B cell (primary cell): ENCODE results near the gene PJVK. TPM values are rescaled to one million over a fixed set of nuclear protein-coding genes. Genes with fewer than 3 reads are reported as not detected.

Source experiments
- ATAC-seq: fragments of 200-7000 bp; cut with Tn5 transposase; one replicate; pipeline ENCODE4 v1.10.0; 2021; ENCODE audit warnings: low read depth, mild to moderate bottlenecking, moderate number of reproducible peaks, moderate library complexity
- CTCF ChIA-PET: fragments of 350-600 bp; sonication (Branson Sonifier 250); formaldehyde crosslinking; loops from one replicate; lab custom pipeline; 2021; ENCODE audit warnings: antibody characterized with exemption, inconsistent platforms; lab: Charles Lee
- POLR2A ChIA-PET: fragments of 350-600 bp; sonication (Branson Sonifier 250); formaldehyde crosslinking; loops from one replicate; lab custom pipeline; 2021; ENCODE audit warnings: antibody characterized with exemption; lab: Charles Lee
- DNase-seq: peaks from one replicate; pipeline ENCODE4 v3.0.0; 2013
- H2AFZ ChIP-seq: 2 replicates; pipeline ENCODE4 v1.6.1; 2012; ENCODE audit warnings: mild to moderate bottlenecking, low read depth, low read length; ENCODE audit not compliant: insufficient read depth, poor library complexity, severe bottlenecking
- H3K27ac ChIP-seq, 2 donors: 1 replicate in 1 of 2; 2 replicates in 1 of 2; pipeline ENCODE4 v1.5.1; 2012 to 2013; ENCODE audit warnings: low read length in 2 of 2, mild to moderate bottlenecking in 2 of 2, moderate library complexity in 1 of 2
- H3K27me3 ChIP-seq, 4 experiments: fragments of 200-600 bp in 1 of 4; sonication (generic) in 1 of 4; replicated peaks in 1 of 4; 1 replicate in 2 of 4; 2 replicates in 2 of 4; pipeline versions ENCODE4 v1.6.1 to v1.7.0; 2013 to 2016; ENCODE audit warnings: low read length in 3 of 4, mild to moderate bottlenecking in 2 of 4, mixed read lengths in 1 of 4, moderate library complexity in 1 of 4; ENCODE audit not compliant: insufficient read depth in 4 of 4, control insufficient read depth in 3 of 4; ENCODE audit errors: control extremely low read depth in 1 of 4
- H3K36me3 ChIP-seq, 2 experiments: replicated peaks in 1 of 2; 1 replicate in 1 of 2; 2 replicates in 1 of 2; pipeline versions ENCODE4 v1.6.1 to v1.7.1; 2013; ENCODE audit warnings: low read length in 1 of 2; ENCODE audit not compliant: insufficient read depth in 2 of 2, control insufficient read depth in 1 of 2; ENCODE audit errors: control extremely low read depth in 1 of 2, extremely low read depth in 1 of 2
- H3K4me1 ChIP-seq, 2 donors: fragments of 200-600 bp in 1 of 2; sonication (generic) in 1 of 2; 1 replicate in 1 of 2; 2 replicates in 1 of 2; pipeline versions ENCODE4 v1.5.1 to v1.6.1; 2013 to 2017; ENCODE audit warnings: low read length in 2 of 2; ENCODE audit not compliant: control insufficient read depth in 2 of 2, insufficient read depth in 2 of 2
- H3K4me2 ChIP-seq: replicated peaks from 2 replicates; pipeline ENCODE3; 2012; ENCODE audit warnings: mild to moderate bottlenecking, low read depth, low read length; ENCODE audit not compliant: poor library complexity, severe bottlenecking
- H3K4me3 ChIP-seq, 5 experiments: fragments of 200-600 bp in 1 of 5; sonication (generic) in 1 of 5; 1 replicate in 3 of 5; 2 replicates in 2 of 5; pipeline versions ENCODE4 v1.5.1 to v1.7.0; 2011 to 2016; ENCODE audit warnings: low read length in 4 of 5, mild to moderate bottlenecking in 4 of 5, low read depth in 2 of 5, control low read depth in 1 of 5, moderate library complexity in 1 of 5; ENCODE audit not compliant: insufficient read depth in 1 of 5; ENCODE audit errors: control extremely low read depth in 1 of 5, extremely low read depth in 1 of 5
- H3K79me2 ChIP-seq: fragments of 200-600 bp; sonication (generic); one replicate; pipeline ENCODE4 v1.6.0; 2016; ENCODE audit warnings: low read length; ENCODE audit not compliant: control insufficient read depth, insufficient read depth
- H3K9ac ChIP-seq: fragments of 200-600 bp; sonication (generic); 2 replicates; pipeline ENCODE4 v1.6.1; 2017; ENCODE audit warnings: mild to moderate bottlenecking, low read length, moderate library complexity
- H3K9me3 ChIP-seq, 3 donors: one replicate each; pipeline versions ENCODE4 v1.6.1 to v1.7.1; 2013; ENCODE audit warnings: low read length in 2 of 3; ENCODE audit not compliant: control insufficient read depth in 2 of 3, insufficient read depth in 1 of 3; ENCODE audit errors: control extremely low read depth in 1 of 3
- H4K20me1 ChIP-seq: 2 replicates; pipeline ENCODE4 v1.6.0; 2012; ENCODE audit warnings: mild to moderate bottlenecking, low read length; ENCODE audit not compliant: insufficient read depth, control insufficient read depth, poor library complexity, severe bottlenecking
- H3K27ac Mint-ChIP-seq: one replicate; pipeline ENCODE4 v1.8.0; 2021; ENCODE audit warnings: mixed read lengths
- H3K27me3 Mint-ChIP-seq: one replicate; pipeline ENCODE4 v1.8.0; 2021; ENCODE audit warnings: mixed read lengths
- H3K4me1 Mint-ChIP-seq: one replicate; pipeline ENCODE4 v1.8.0; 2021; ENCODE audit warnings: mixed read lengths
- H3K4me3 Mint-ChIP-seq: one replicate; pipeline ENCODE4 v1.8.0; 2021; ENCODE audit warnings: mixed read lengths
- H3K9me3 Mint-ChIP-seq: one replicate; pipeline ENCODE4 v1.8.0; 2022; ENCODE audit warnings: mixed read lengths; ENCODE audit not compliant: insufficient read depth
- EZH2 ChIP-seq: IDR thresholded peaks from 2 replicates; pipeline ENCODE4 v1.6.1; 2012; ENCODE audit warnings: borderline replicate concordance, low read depth, mild to moderate bottlenecking, moderate library complexity, low read length; ENCODE audit not compliant: insufficient read depth, poor library complexity, severe bottlenecking
- whole genome bisulfite sequencing: methylation state at CpG from one replicate; pipeline ENCODE4 v1.1.5; 2013; ENCODE audit warnings: missing lambda C conversion rate; ENCODE audit not compliant: insufficient coverage; 5-methylcytosine and 5-hydroxymethylcytosine counted together
- intact Hi-C: fragments of 100-400 bp; cut with micrococcal nuclease; formaldehyde crosslinking; loops from one replicate; pipeline ENCODE4 v1.10.0; 2022
- polyA plus RNA-seq: library from polyadenylated mRNA; depleted of rRNA; stranded (reverse); fragments of >200 nt; gene quantifications from 2 replicates; pipeline ENCODE4 v1.2.3, GENCODE V29; 2012
- total RNA-seq, 2 donors: library from RNA; stranded (reverse); fragments of 120-200 nt in 1 of 2; gene quantifications; 1 replicate in 1 of 2; 2 replicates in 1 of 2; pipeline versions ENCODE4 v1.2.3 to v1.2.4, GENCODE V29; 2013 to 2022
- TF ChIP-seq, protein P1 (sequence below): fragments of 200-600 bp; IDR thresholded peaks from one replicate; pipeline ENCODE4 v1.8.0; 2022; ENCODE audit warnings: antibody characterized with exemption, mild to moderate bottlenecking

The PJVK gene
- total and polyA plus RNA-seq, 2 donors (not counting 1 experiment from before 2014, with no cell fraction given) = 2.3 to 7.9 TPM

- ChIA-PET POLR2A (interaction anchor here (0.8 kb wide), 1 partner anchor 72 kb away, joined by 15 read pairs; no protein-coding TSS in a partner anchor), CTCF (interaction anchor here (0.7 kb wide), 1 partner anchor 977 kb away, joined by 4 read pairs; no protein-coding TSS in a partner anchor)
- no peaks in the 10 kb centered on the region for H3K79me2 ChIP-seq
- peaks cover 6% of the 10 kb centered on the region for H3K4me1 Mint-ChIP-seq
- no peaks in the 10 kb centered on the region for H4K20me1 ChIP-seq
- no peaks in the 10 kb centered on the region for H3K9me3 Mint-ChIP-seq
- WGBS = 100% methylated on average over 1 of the region's 2 CpGs
- H3K4me1 ChIP-seq = peaks cover 4% of the 10 kb centered on the region in 2 donors
- intact Hi-C loops = no loop called here
- no peak overlapping the region for H3K4me3 ChIP-seq
- H3K27me3 Mint-ChIP-seq = no peaks in the 10 kb centered on the region
- H3K9me3 ChIP-seq = no peaks in the 10 kb centered on the region
- no peak overlapping the region for H3K9ac ChIP-seq
- no peak overlapping the region for H3K27ac ChIP-seq
- no peak for TF ChIP-seq EZH2
- TF ChIP-seq, protein P1, sequence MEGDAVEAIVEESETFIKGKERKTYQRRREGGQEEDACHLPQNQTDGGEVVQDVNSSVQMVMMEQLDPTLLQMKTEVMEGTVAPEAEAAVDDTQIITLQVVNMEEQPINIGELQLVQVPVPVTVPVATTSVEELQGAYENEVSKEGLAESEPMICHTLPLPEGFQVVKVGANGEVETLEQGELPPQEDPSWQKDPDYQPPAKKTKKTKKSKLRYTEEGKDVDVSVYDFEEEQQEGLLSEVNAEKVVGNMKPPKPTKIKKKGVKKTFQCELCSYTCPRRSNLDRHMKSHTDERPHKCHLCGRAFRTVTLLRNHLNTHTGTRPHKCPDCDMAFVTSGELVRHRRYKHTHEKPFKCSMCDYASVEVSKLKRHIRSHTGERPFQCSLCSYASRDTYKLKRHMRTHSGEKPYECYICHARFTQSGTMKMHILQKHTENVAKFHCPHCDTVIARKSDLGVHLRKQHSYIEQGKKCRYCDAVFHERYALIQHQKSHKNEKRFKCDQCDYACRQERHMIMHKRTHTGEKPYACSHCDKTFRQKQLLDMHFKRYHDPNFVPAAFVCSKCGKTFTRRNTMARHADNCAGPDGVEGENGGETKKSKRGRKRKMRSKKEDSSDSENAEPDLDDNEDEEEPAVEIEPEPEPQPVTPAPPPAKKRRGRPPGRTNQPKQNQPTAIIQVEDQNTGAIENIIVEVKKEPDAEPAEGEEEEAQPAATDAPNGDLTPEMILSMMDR = no peak
- no peak overlapping the region for H3K4me3 Mint-ChIP-seq
- no peak overlapping the region for H2AFZ ChIP-seq
- H3K27ac Mint-ChIP-seq = no peak overlapping the region
- no peak overlapping the region for H3K4me2 ChIP-seq
- H3K36me3 ChIP-seq = no peaks in the 10 kb centered on the region
- DNase-seq (no peak), ATAC-seq (no peak)
- H3K27me3 ChIP-seq = no peaks in the 10 kb centered on the region
These were observed 22.2 kb downstream of the PJVK start for GRCh38 chr2:178473373-178473772.

- TF ChIP-seq, protein P1 = no peak
- no peak for TF ChIP-seq EZH2
- intact Hi-C loops = no loop called here
- H3K4me2 ChIP-seq = no peak overlapping the region
- ChIA-PET POLR2A (no interaction called here), CTCF (no interaction called here)
- DNase-seq (no peak), ATAC-seq (no peak)
- no peaks in the 10 kb centered on the region for H3K36me3 ChIP-seq
- Mint-ChIP-seq H3K9me3 (no peaks in the 10 kb centered on the region), H3K4me3 (no peak overlapping the region), H3K27ac (no peak overlapping the region), H3K4me1 (peaks cover 10% of the 10 kb centered on the region), H3K27me3 (no peaks in the 10 kb centered on the region)
- no peak overlapping the region for H3K4me3 ChIP-seq
- H3K27ac ChIP-seq = no peak overlapping the region
- no peaks in the 10 kb centered on the region for H3K79me2 ChIP-seq
- no peak overlapping the region for H2AFZ ChIP-seq
- H4K20me1 ChIP-seq = no peaks in the 10 kb centered on the region
- peaks cover 4% of the 10 kb centered on the region in 2 donors for H3K4me1 ChIP-seq
- no peaks in the 10 kb centered on the region for H3K27me3 ChIP-seq
- no CpG with 5 or more reads among the region's 4 CpGs for WGBS
- no peak overlapping the region for H3K9ac ChIP-seq
- no peaks in the 10 kb centered on the region for H3K9me3 ChIP-seq
These were observed 22.8 kb downstream of the PJVK start for GRCh38 chr2:178473931-178474330.
